ENCODE measurements around the gene PDSS2. TPM values are rescaled to one million over a fixed set of nuclear protein-coding genes. Genes with fewer than 3 reads are reported as not detected.

PDSS2 gene
- total RNA-seq, 1 experiment from 2014 or later = 16.1 TPM

DNA sequence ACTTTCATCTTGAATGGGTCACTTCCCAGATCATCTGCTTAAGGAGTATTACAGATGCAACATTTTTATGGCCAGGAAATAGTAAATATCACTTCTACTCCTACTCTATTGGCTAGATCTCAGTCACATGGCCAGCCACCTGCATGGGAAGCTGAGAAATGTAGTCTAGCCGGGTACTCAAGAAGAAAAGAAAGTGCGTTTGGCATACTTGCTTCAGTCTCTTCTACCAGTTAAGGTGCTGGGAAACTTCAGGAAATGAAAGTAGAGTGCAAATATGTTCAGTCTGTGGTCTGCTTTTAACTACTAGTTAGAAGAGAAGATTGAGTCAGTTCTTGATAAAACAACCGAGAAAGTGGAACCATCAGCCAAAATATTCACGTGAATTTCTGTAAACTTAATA lies 129.2 kb downstream of the PDSS2 start:
- no peaks in the 10 kb centered on the region for H3K9me3 ChIP-seq (ENCODE audit: low read depth, low read length, poor library complexity, severe bottlenecking)
- CTCF ChIA-PET = no interaction called here
- no peak for DNase-seq (ENCODE audit: low spot score)
- POLR2A ChIA-PET (ENCODE audit: low non-redundant PET) = no interaction called here
- intact Hi-C loops (cut with micrococcal nuclease; ENCODE audit: unreplicated experiment) = no loop called here
- H3K36me3 ChIP-seq (ENCODE audit: insufficient read depth, low read length, poor library complexity, severe bottlenecking) = no peaks in the 10 kb centered on the region
- no peaks in the 10 kb centered on the region for H3K27me3 ChIP-seq (replicated peaks; ENCODE audit: insufficient read depth, low read depth, low read length, poor library complexity)
- TF ChIP-seq, protein P1, sequence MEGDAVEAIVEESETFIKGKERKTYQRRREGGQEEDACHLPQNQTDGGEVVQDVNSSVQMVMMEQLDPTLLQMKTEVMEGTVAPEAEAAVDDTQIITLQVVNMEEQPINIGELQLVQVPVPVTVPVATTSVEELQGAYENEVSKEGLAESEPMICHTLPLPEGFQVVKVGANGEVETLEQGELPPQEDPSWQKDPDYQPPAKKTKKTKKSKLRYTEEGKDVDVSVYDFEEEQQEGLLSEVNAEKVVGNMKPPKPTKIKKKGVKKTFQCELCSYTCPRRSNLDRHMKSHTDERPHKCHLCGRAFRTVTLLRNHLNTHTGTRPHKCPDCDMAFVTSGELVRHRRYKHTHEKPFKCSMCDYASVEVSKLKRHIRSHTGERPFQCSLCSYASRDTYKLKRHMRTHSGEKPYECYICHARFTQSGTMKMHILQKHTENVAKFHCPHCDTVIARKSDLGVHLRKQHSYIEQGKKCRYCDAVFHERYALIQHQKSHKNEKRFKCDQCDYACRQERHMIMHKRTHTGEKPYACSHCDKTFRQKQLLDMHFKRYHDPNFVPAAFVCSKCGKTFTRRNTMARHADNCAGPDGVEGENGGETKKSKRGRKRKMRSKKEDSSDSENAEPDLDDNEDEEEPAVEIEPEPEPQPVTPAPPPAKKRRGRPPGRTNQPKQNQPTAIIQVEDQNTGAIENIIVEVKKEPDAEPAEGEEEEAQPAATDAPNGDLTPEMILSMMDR (conservative IDR thresholded peaks at IDR 0.05; ENCODE audit: low read depth, low read length) = no peak
- no peak for TF ChIP-seq EZH2 (IDR thresholded peaks at IDR 0.05; ENCODE audit: borderline replicate concordance, low read depth, low read length, poor library complexity, severe bottlenecking)
- no peaks in the 10 kb centered on the region for H3K4me1 ChIP-seq (ENCODE audit: insufficient read depth, low read length, poor library complexity, severe bottlenecking)
- no peak overlapping the region for H3K27ac ChIP-seq (ENCODE audit: low read depth, low read length, poor library complexity, severe bottlenecking)
- no peak overlapping the region for H3K4me3 ChIP-seq (ENCODE audit: low read depth, low read length, poor library complexity, severe bottlenecking)
- BruUV-seq (replicated peaks) = no TSS peak

DNA sequence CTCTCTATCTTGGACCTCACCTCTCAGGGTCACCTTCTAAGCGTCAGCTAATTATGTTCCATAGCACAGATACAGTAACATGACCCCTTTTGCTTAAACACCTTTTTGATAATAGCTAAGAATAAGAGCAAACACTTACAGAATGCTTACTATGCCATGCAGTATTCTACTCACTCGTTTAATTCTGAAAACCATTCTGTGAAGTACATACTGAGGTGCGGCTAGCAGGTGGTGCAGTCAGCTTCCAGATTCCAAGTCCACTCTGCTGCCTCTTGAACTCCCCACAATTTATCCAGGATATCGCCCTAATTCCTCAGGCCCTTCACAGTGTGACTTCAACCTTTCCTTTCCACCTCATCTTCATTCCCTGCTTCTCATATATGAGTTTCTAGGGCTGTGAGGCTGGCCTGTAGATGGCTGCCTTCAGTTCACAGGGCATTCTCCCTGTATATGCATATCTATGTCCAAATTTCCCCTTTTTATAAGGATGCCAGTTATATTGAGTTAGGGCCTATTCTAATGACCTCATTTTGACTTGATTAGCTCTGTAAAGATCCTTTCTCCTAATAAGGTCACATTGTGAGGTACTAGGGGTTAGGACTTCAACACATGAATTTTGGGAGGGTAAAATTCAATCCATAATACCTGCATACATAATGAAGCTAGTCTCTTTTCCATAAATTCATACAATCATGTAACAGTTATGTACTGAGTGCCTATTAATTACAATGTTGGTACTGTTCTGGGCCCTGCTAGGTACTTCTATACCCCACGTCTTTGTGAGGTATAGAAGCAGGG lies 130.1 kb downstream of the PDSS2 start:
- Histone ChIP-seq H3K27me3 (replicated peaks; ENCODE audit: insufficient read depth, low read depth, low read length, poor library complexity) (no peaks in the 10 kb centered on the region), H3K4me1 (ENCODE audit: insufficient read depth, low read length, poor library complexity, severe bottlenecking) (no peaks in the 10 kb centered on the region), H3K4me3 (ENCODE audit: low read depth, low read length, poor library complexity, severe bottlenecking) (no peak overlapping the region), H3K36me3 (ENCODE audit: insufficient read depth, low read length, poor library complexity, severe bottlenecking) (no peaks in the 10 kb centered on the region), H3K9me3 (ENCODE audit: low read depth, low read length, poor library complexity, severe bottlenecking) (no peaks in the 10 kb centered on the region), H3K27ac (ENCODE audit: low read depth, low read length, poor library complexity, severe bottlenecking) (no peak overlapping the region)
- DNase-seq (ENCODE audit: low spot score) = no peak
- TF ChIP-seq EZH2 (IDR thresholded peaks at IDR 0.05; ENCODE audit: borderline replicate concordance, low read depth, low read length, poor library complexity, severe bottlenecking) = no peak
- TF ChIP-seq, protein P1 (conservative IDR thresholded peaks at IDR 0.05; ENCODE audit: low read depth, low read length) = no peak
- CTCF ChIA-PET = no interaction called here
- BruUV-seq (replicated peaks) = no TSS peak
- POLR2A ChIA-PET (ENCODE audit: low non-redundant PET) = no interaction called here
- intact Hi-C loops (cut with micrococcal nuclease; ENCODE audit: unreplicated experiment) = no loop called here

DNA sequence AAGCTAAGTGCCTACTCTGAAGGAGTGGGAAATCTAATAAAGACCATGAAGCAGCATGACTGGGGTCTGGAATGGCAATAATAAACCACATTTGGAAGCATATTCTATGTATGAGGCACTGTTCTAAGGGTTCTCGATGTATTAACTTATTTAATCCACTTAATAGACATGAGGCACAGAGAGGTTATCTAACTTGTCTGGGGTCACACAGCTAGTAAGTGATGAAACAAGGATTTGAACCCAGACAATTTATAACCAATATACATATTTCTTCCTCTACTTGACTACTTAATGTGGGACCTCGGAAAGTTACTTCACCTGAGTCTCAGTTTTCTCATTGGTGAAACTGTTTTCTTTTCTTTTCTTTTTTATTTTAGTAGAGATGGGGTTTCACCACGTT lies 131.3 kb downstream of the PDSS2 start:
- CTCF ChIA-PET = no interaction called here
- no peak for DNase-seq (ENCODE audit: low spot score)
- intact Hi-C loops (cut with micrococcal nuclease; ENCODE audit: unreplicated experiment) = no loop called here

More for the DNA sequence above, 131.3 kb downstream of the PDSS2 start:
- no peak overlapping the region for H3K27ac ChIP-seq (ENCODE audit: low read depth, low read length, poor library complexity, severe bottlenecking)
- no peaks in the 10 kb centered on the region for H3K36me3 ChIP-seq (ENCODE audit: insufficient read depth, low read length, poor library complexity, severe bottlenecking)
- no peaks in the 10 kb centered on the region for H3K9me3 ChIP-seq (ENCODE audit: low read depth, low read length, poor library complexity, severe bottlenecking)
- POLR2A ChIA-PET (ENCODE audit: low non-redundant PET) = no interaction called here
- no peak overlapping the region for H3K4me3 ChIP-seq (ENCODE audit: low read depth, low read length, poor library complexity, severe bottlenecking)
- no peaks in the 10 kb centered on the region for H3K4me1 ChIP-seq (ENCODE audit: insufficient read depth, low read length, poor library complexity, severe bottlenecking)
- TF ChIP-seq, protein P1 (conservative IDR thresholded peaks at IDR 0.05; ENCODE audit: low read depth, low read length) = no peak
- TF ChIP-seq EZH2 (IDR thresholded peaks at IDR 0.05; ENCODE audit: borderline replicate concordance, low read depth, low read length, poor library complexity, severe bottlenecking) = no peak
- H3K27me3 ChIP-seq (replicated peaks; ENCODE audit: insufficient read depth, low read depth, low read length, poor library complexity) = no peaks in the 10 kb centered on the region
- no TSS peak for BruUV-seq (replicated peaks)
